IMR-90 (cell line): ENCODE results near the gene VAV1.

Experiments used
- BHLHE40 ChIP-seq: fragments of 150-350 bp; IDR thresholded peaks from 2 replicates; pipeline ENCODE4 v1.6.1; 2016; ENCODE audit warnings: mild to moderate bottlenecking, low read depth, low read length
- CEBPB ChIP-seq: IDR thresholded peaks from 2 replicates; pipeline ENCODE4 v1.6.1; 2012; ENCODE audit warnings: low read depth, low read length, improper control_type of control experiment
- FOS ChIP-seq: fragments of 150-350 bp; IDR thresholded peaks from 2 replicates; pipeline ENCODE4 v1.6.1; 2016; ENCODE audit warnings: low read depth, low read length
- POLR2A ChIP-seq: IDR thresholded peaks from 2 replicates; pipeline ENCODE4 v1.6.1; 2012; ENCODE audit warnings: mild to moderate bottlenecking, low read depth, low read length
- RAD21 ChIP-seq: IDR thresholded peaks from 2 replicates; pipeline ENCODE4 v1.6.1; 2012; ENCODE audit warnings: low read length, improper control_type of control experiment
- SMC3 ChIP-seq: fragments of 150-350 bp; IDR thresholded peaks from 2 replicates; pipeline ENCODE4 v1.6.1; 2016; ENCODE audit warnings: low read depth, mild to moderate bottlenecking, antibody characterized with exemption, low read length, moderate library complexity
- TF ChIP-seq, protein P1 (sequence below): conservative IDR thresholded peaks from 2 replicates; pipeline ENCODE4 v1.5.1; 2012; ENCODE audit warnings: mild to moderate bottlenecking, low read depth, low read length, improper control_type of control experiment
- TF ChIP-seq, protein P2 (sequence below): fragments of 150-350 bp; IDR thresholded peaks from 2 replicates; pipeline ENCODE4 v1.6.1; 2017; ENCODE audit warnings: mild to moderate bottlenecking, antibody characterized with exemption, low read length, low read depth

DNA sequence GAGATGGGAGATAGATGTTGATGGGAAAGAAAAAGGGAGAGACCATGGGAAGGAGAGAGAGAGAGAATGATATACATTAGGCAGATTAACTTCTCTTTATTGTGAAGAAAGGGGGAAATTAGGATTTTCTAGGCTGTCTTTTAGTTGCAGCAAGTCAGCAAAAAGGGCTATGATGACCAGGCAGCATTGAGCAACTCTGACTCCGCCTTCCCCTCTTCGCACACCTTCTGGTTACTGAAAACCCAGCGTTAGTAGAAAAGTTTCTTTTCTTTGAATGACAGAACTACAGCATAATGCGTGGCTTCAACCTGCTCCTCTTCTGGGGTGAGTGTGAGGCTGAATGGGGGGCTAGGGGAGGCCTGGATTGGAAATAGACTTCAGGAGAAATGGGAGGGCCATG is 114.8 kb downstream of the VAV1 start, which contains the start of gene ADGRE1:
- TF ChIP-seq CEBPB (no peak), POLR2A (no peak), SMC3 (no peak), RAD21 (no peak), BHLHE40 (no peak), FOS (no peak)
- TF ChIP-seq, protein P1, sequence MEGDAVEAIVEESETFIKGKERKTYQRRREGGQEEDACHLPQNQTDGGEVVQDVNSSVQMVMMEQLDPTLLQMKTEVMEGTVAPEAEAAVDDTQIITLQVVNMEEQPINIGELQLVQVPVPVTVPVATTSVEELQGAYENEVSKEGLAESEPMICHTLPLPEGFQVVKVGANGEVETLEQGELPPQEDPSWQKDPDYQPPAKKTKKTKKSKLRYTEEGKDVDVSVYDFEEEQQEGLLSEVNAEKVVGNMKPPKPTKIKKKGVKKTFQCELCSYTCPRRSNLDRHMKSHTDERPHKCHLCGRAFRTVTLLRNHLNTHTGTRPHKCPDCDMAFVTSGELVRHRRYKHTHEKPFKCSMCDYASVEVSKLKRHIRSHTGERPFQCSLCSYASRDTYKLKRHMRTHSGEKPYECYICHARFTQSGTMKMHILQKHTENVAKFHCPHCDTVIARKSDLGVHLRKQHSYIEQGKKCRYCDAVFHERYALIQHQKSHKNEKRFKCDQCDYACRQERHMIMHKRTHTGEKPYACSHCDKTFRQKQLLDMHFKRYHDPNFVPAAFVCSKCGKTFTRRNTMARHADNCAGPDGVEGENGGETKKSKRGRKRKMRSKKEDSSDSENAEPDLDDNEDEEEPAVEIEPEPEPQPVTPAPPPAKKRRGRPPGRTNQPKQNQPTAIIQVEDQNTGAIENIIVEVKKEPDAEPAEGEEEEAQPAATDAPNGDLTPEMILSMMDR = no peak
- TF ChIP-seq, protein P2, sequence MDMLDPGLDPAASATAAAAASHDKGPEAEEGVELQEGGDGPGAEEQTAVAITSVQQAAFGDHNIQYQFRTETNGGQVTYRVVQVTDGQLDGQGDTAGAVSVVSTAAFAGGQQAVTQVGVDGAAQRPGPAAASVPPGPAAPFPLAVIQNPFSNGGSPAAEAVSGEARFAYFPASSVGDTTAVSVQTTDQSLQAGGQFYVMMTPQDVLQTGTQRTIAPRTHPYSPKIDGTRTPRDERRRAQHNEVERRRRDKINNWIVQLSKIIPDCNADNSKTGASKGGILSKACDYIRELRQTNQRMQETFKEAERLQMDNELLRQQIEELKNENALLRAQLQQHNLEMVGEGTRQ = no peak
